ENCODE data around the gene UNC13A.

GRCh38 chr19:17737690-17738153 lies 49.6 kb upstream of the UNC13A start:
- no peak for TF ChIP-seq CTCF (IDR thresholded peaks at IDR 0.05; ENCODE audit: extremely low read depth in 1 of 2, insufficient read depth in 1 of 2, low read depth in 1 of 2, low read length in 2 of 2)
- TF ChIP-seq POLR2A (IDR thresholded peaks at IDR 0.05; ENCODE audit: low read depth, low read length): no peak
- TF ChIP-seq MAX (IDR thresholded peaks at IDR 0.05; ENCODE audit: insufficient read depth, insufficient read length): no peak
- no peak for TF ChIP-seq POLR2AphosphoS5 (IDR thresholded peaks at IDR 0.05; ENCODE audit: insufficient read depth, low read depth, low read length)
- no peak for TF ChIP-seq GATA2 (IDR thresholded peaks at IDR 0.05; ENCODE audit: insufficient read depth, insufficient read length, low read depth, low read length)
- no peak for TF ChIP-seq EZH2 (IDR thresholded peaks at IDR 0.05; ENCODE audit: borderline replicate concordance, low read depth, low read length, severe bottlenecking)
- no peak for TF ChIP-seq FOS (IDR thresholded peaks at IDR 0.05; ENCODE audit: borderline replicate concordance, insufficient read depth, low read length)
- no peak for TF ChIP-seq JUN (IDR thresholded peaks at IDR 0.05; ENCODE audit: borderline replicate concordance, insufficient read depth, insufficient read length, low read depth)

All from endothelial cell of umbilical vein (primary cell).